Spleen (tissue), 11 donors: ENCODE measurements around the gene CCDC88C. TPM values are rescaled to one million over a fixed set of nuclear protein-coding genes. Genes with fewer than 3 reads are reported as not detected.

Experiments used
- DNase-seq: peaks from one replicate; pipeline ENCODE4 v3.0.0-alpha.2; 2020
- H3K27ac ChIP-seq, 8 donors: fragments of 200-600 bp; sonication (generic) in 7 of 8; 1 replicate in 4 of 8; 2 replicates in 4 of 8; pipeline versions ENCODE4 v1.5.0 to v1.8.0; 2016 to 2021; ENCODE audit warnings: inconsistent platforms in 4 of 8, mild to moderate bottlenecking in 4 of 8, moderate library complexity in 1 of 8
- H3K27me3 ChIP-seq, 7 donors: fragments of 200-600 bp; sonication (generic) in 6 of 7; replicated peaks in 1 of 7; 1 replicate in 4 of 7; 2 replicates in 3 of 7; pipeline versions ENCODE4 v1.5.0 to v1.8.0; 2016 to 2021; ENCODE audit warnings: inconsistent platforms in 3 of 7, mild to moderate bottlenecking in 1 of 7
- H3K36me3 ChIP-seq, 6 donors: fragments of 200-600 bp; sonication (generic) in 5 of 6; 1 replicate in 4 of 6; 2 replicates in 2 of 6; pipeline versions ENCODE4 v1.5.0 to v1.8.0; 2016 to 2021; ENCODE audit warnings: inconsistent platforms in 2 of 6
- H3K4me1 ChIP-seq, 6 donors: fragments of 200-600 bp; sonication (generic) in 5 of 6; 1 replicate in 3 of 6; 2 replicates in 3 of 6; pipeline versions ENCODE4 v1.5.0 to v1.8.0; 2016 to 2021; ENCODE audit warnings: inconsistent platforms in 3 of 6
- H3K4me3 ChIP-seq, 8 donors: fragments of 200-600 bp; sonication (generic) in 7 of 8; 1 replicate in 4 of 8; 2 replicates in 4 of 8; pipeline versions ENCODE4 v1.5.0 to v1.8.0; 2016 to 2021; ENCODE audit warnings: inconsistent platforms in 4 of 8, mild to moderate bottlenecking in 4 of 8, moderate library complexity in 2 of 8
- H3K9me3 ChIP-seq, 8 donors: fragments of 200-600 bp; sonication (generic) in 7 of 8; 1 replicate in 4 of 8; 2 replicates in 4 of 8; pipeline versions ENCODE4 v1.5.0 to v1.8.0; 2016 to 2021; ENCODE audit warnings: inconsistent platforms in 4 of 8
- CTCF ChIP-seq, 11 experiments: fragments of 200-600 bp in 7 of 11; fragments of 450-650 bp in 4 of 11; sonication (generic) in 4 of 11; IDR thresholded peaks in 8 of 11; conservative IDR thresholded peaks in 3 of 11; 1 replicate in 7 of 11; 2 replicates in 4 of 11; pipeline versions ENCODE4 v1.4.0 to v1.8.0; 2016 to 2021; ENCODE audit warnings: antibody characterized with exemption in 11 of 11, inconsistent platforms in 4 of 11, mild to moderate bottlenecking in 1 of 11
- POLR2A ChIP-seq, 3 donors: fragments of 450-650 bp; IDR thresholded peaks; one replicate each; pipeline ENCODE4 v1.5.1; 2017; ENCODE audit warnings: antibody characterized with exemption in 3 of 3, mild to moderate bottlenecking in 1 of 3
- POLR2AphosphoS5 ChIP-seq, 3 donors: sonication (generic); formaldehyde crosslinking; IDR thresholded peaks; one replicate each; pipeline ENCODE4 v1.5.1; 2017; ENCODE audit warnings: antibody characterized with exemption in 3 of 3
- WGBS, 5 donors: extraction: QIAGEN DNeasy Blood & Tissue Kit in 3 of 5; methylation state at CpG; one replicate each; pipeline versions ENCODE4 v1.1.5 to v1.1.7; 2013 to 2018; 5-methylcytosine and 5-hydroxymethylcytosine counted together
- intact Hi-C: fragments of 100-400 bp; cut with DNase I; formaldehyde crosslinking; loops from one replicate; pipeline ENCODE4 v1.15.0; 2023; ENCODE audit warnings: low total_unique reads
- polyA plus RNA-seq, 3 donors: library from polyadenylated mRNA; stranded (reverse); fragments of 200-250 nt; gene quantifications; one replicate each; pipeline ENCODE4 v1.2.1, GENCODE V29; 2013
- total RNA-seq, 7 donors: library from RNA; depleted of rRNA in 3 of 7; stranded (reverse); fragments of >200 nt in 3 of 7; fragmentation: NEBNext Ultra II Directional in 4 of 7; extraction: Animal tissue kit (Norgen Biotek cat#: 25700) in 4 of 7; gene quantifications; one replicate each; pipeline versions ENCODE4 v1.1.0 to v1.2.1, GENCODE V29; 2016 to 2021
- donor health status: healthy with polysubstance abuse.
- donor health status: DM: no; HTN: no; CAD: no; lungs with moderate emphysema.
- donor health status: DM: no; HTN: no; CAD: no.
- donor health status: Bipolar disorder and iron deficiency.
- donor health status: healthy.
- donor health status: DM: no; HTN: no; CAD: no.
- donor health status: DM: yes; HTN: yes; CAD: no.

Gene CCDC88C
- total and polyA plus RNA-seq, 10 donors, result 23.2 to 136 (median 101) TPM

GRCh38 chr14:91244501-91244901 is 173.1 kb downstream of the CCDC88C start, which contains the start of gene GPR68:
Gene GPR68 (minus strand): TSS chr14:91244704. CDS start chr14:91235050, 9,654 bp downstream.
- TF ChIP-seq POLR2AphosphoS5 (IDR thresholded peaks at IDR 0.05) (peak in 1 of 3 donors; percentile 5), POLR2A (IDR thresholded peaks at IDR 0.05) (no peak)
- intact Hi-C loops, result no loop called here
- no peaks in the 10 kb centered on the region for H3K27me3 ChIP-seq
- no peaks in the 10 kb centered on the region for H3K9me3 ChIP-seq
- H3K4me3 ChIP-seq, result peak within 1 kb of the TSS in 7 of 8 donors; percentile 10 to 65 (median 21)
- 29 to 38% (median 32%) methylated on average over 10 to 12 of the region's 12 CpGs; no CpG with 5 or more reads in 1 of the 5 donors for WGBS, 5 donors
- peak within 1 kb of the TSS; percentile 53 to 87 (median 77) for H3K27ac ChIP-seq
- no peaks in the 10 kb centered on the region for H3K36me3 ChIP-seq
- H3K4me1 ChIP-seq, result peaks cover 22 to 90% (median 62%) of the 10 kb centered on the region in 6 donors
- peak; percentile 79 for DNase-seq

- WGBS, 5 donors, result 57 to 78% (median 70%) methylated on average over 6 of the region's 6 CpGs
- Histone ChIP-seq H3K27me3 (no peaks in the 10 kb centered on the region), H3K4me3 (peak overlapping the region in 7 of 8 donors; percentile 0 to 65 (median 18)), H3K36me3 (no peaks in the 10 kb centered on the region), H3K9me3 (no peaks in the 10 kb centered on the region), H3K4me1 (peaks cover 21 to 91% (median 59%) of the 10 kb centered on the region in 6 donors), H3K27ac (peak overlapping the region in 7 of 8 donors; percentile 32 to 87 (median 79))
- intact Hi-C loops, result no loop called here
- no peak for TF ChIP-seq CTCF (IDR thresholded peaks at IDR 0.05 in 8 of 11, conservative IDR thresholded peaks at IDR 0.05 in 3 of 11)
- DNase-seq, result no peak
Measured at GRCh38 chr14:91243074-91243471, 174.5 kb downstream of the CCDC88C start.

- Histone ChIP-seq H3K27me3 (no peaks in the 10 kb centered on the region), H3K9me3 (no peaks in the 10 kb centered on the region), H3K4me3 (peak overlapping the region in 7 of 8 donors; percentile 6 to 65 (median 18)), H3K27ac (peak overlapping the region in 7 of 8 donors; percentile 32 to 87 (median 79)), H3K4me1 (peaks cover 21 to 88% (median 59%) of the 10 kb centered on the region in 6 donors), H3K36me3 (no peaks in the 10 kb centered on the region)
- TF ChIP-seq CTCF (IDR thresholded peaks at IDR 0.05 in 8 of 11, conservative IDR thresholded peaks at IDR 0.05 in 3 of 11) (no peak), POLR2A (IDR thresholded peaks at IDR 0.05) (no peak), POLR2AphosphoS5 (IDR thresholded peaks at IDR 0.05) (no peak)
- intact Hi-C loops, result no loop called here
- DNase-seq, result no peak
- 66 to 81% (median 66%) methylated on average over 4 of the region's 4 CpGs for whole genome bisulfite sequencing, 5 donors
Measured at GRCh38 chr14:91242635-91243034, 175.0 kb downstream of the CCDC88C start.

GRCh38 chr14:91241863-91242262 is 175.8 kb downstream of the CCDC88C start:
- Histone ChIP-seq H3K27ac (peak overlapping the region; percentile 40 to 87 (median 77)), H3K4me1 (peaks cover 21 to 81% (median 59%) of the 10 kb centered on the region in 6 donors), H3K4me3 (peak overlapping the region; percentile 14 to 65 (median 20)), H3K9me3 (no peaks in the 10 kb centered on the region), H3K27me3 (no peaks in the 10 kb centered on the region), H3K36me3 (no peaks in the 10 kb centered on the region)
- TF ChIP-seq POLR2A (IDR thresholded peaks at IDR 0.05), result no peak
- TF ChIP-seq POLR2AphosphoS5 (IDR thresholded peaks at IDR 0.05), result peak in 1 of 3 donors; percentile 83
- TF ChIP-seq CTCF (IDR thresholded peaks at IDR 0.05 in 8 of 11, conservative IDR thresholded peaks at IDR 0.05 in 3 of 11), result no peak
- DNase-seq, result no peak
- intact Hi-C loops, result no loop called here
- 16 to 30% (median 21%) methylated on average over 7 of the region's 7 CpGs for WGBS, 5 donors
